NCI-H526 treated with DMSO at 0.1 percent for 48 hours (cell line): ENCODE measurements around the gene CFAP300.

ENCODE experiments used
- DNase-seq: peaks from one replicate; lab custom pipeline; 2025; lab: John Stamatoyannopoulos, UW

The CFAP300 gene

DNA sequence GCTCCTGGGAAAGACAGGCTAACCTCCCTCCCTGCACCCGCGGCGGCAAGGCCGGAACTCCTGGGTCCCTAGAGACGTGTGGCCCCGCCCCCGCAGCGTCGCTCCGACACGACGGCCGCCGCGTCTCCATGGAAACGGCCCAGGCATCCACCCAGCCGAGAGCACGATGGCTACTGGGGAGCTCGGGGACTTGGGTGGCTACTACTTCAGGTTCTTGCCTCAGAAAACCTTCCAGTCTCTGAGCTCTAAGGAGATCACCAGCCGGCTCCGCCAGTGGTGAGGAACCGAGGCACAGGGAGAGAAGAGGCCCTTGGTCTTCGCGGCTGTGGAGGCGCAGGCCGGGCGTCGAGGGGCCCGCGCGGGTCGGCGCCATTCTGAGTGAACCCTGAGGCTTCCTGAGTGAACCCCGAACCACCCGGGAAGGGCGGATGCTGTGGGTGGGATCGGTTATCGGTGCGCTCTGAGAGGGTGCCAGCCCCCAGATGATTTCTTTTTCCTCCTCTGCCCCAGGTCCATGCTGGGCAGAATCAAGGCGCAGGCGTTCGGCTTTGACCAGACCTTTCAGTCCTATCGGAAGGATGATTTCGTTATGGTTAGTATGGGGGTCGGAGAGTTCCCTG is at the start of gene CFAP300:
Gene CFAP300, plus strand, starts transcription at position 133 of the 620 bp plus-strand sequence. Its CDS starts 34 bp downstream, at position 167.
- DNase-seq = peak; percentile 91

- no peak for DNase-seq
Observed at GRCh38 chr11:102001657-102002338, 45.4 kb upstream of the CFAP300 start.

- DNase-seq = no peak
Observed at GRCh38 chr11:102004220-102004619, 43.0 kb upstream of the CFAP300 start.

GRCh38 chr11:102005306-102005705 is 41.9 kb upstream of the CFAP300 start:
- DNase-seq = no peak

- DNase-seq = no peak
Observed at GRCh38 chr11:102006835-102007566, 40.2 kb upstream of the CFAP300 start.

- DNase-seq = peak; percentile 96
Observed at GRCh38 chr11:102007567-102008437, 39.4 kb upstream of the CFAP300 start.

- DNase-seq = no peak
Observed at GRCh38 chr11:102010776-102011494, 36.3 kb upstream of the CFAP300 start.

DNA sequence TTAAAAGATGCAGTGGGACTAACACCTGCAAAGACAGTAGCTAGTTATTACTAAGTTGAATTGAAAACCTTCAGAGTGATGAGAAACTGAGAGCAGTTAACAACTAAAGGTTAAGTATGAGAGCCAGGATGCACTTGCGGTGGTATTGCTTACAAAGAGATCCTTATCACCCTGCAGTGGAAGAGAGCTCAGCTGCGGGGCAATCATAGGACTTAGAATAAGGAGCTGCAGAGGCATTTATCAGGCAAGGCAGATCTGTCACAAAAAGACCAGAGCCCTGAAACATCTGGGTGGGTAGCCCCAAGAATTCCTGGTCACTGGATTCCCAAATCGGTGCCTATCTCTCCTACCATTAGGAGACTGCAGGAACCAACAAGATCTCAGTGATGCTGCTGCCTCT is 34.3 kb upstream of the CFAP300 start:
- DNase-seq = no peak

DNA sequence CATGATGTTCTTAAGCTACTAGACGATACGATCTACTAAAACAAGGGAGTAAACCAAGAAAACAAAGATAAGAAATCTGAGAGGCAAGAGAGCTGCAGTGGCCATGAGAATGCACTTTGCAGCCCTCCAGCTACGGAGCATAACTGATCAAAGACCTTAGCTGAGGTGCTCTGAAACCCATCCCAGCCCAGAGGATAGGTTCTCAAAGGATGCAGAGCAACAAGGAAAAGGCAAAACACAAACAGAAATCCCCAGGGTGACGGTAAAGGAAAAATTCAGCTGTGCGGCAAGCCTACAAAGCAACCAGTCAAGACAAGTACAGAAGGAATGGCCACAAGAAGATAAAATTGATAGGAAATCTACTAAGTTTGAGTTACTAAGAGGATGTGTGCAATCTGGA is 32.5 kb upstream of the CFAP300 start:
- no peak for DNase-seq

GRCh38 chr11:102017026-102017425 is 30.2 kb upstream of the CFAP300 start:
- no peak for DNase-seq

DNA sequence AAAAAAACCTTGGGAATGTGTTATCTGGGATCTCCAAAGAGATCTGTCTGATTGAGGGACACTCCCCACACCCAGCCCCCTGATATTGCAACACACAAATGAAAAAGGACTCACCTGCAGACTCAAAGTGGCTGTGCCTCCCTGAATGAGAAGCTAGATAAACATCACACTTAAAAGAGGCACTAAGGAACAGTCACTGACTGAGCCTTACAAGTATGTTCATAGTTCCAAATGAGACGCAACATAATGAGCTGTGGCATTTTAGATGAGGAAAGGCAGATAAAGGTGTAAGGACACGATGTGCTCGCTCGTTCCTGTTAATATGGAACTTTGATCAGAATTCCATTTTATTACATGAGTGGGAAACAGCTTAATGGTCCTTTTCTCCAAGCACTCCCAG is 21.0 kb upstream of the CFAP300 start:
- DNase-seq = no peak

DNA sequence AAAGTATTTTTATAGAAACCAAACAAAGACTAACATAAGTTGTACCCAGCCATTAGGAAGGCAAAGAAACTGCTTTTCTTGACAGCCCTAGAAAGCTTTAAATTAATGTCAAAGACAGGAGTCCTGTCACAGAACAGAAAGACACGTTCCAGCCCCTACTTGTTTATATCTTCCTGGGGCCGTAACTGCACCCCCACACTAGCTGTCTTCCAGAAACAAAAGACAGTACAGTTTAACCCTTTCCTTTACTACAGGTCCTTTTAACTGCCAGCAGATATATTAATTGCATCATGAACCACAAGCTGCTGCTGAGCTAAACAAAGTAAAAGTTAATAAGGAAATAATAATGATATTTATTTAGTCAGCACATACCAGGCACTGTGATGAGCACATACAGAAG is 20.3 kb upstream of the CFAP300 start:
- DNase-seq = no peak

DNA sequence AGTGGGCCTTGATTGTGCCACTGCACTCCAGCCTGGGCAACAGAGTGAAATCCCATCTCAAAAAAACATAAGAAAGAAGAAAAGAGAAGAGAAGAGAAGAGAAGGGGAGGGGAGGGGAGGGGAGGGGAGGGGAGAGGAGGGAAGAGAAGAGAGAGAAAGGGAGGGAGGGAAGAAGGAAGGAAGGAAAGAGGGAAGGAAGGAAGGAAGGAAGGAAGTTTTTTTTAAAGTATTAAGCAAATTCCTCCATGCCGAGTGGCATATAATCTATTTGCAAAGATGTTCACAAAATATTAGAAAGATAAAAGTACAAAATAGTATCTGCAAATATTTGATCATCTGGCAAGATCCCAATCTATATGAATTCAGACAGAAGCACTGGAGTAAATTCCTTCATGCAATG is 10.5 kb upstream of the CFAP300 start:
- DNase-seq = no peak

- no peak for DNase-seq
Observed at GRCh38 chr11:102046841-102047240, 396 bp upstream of the CFAP300 start.

DNA sequence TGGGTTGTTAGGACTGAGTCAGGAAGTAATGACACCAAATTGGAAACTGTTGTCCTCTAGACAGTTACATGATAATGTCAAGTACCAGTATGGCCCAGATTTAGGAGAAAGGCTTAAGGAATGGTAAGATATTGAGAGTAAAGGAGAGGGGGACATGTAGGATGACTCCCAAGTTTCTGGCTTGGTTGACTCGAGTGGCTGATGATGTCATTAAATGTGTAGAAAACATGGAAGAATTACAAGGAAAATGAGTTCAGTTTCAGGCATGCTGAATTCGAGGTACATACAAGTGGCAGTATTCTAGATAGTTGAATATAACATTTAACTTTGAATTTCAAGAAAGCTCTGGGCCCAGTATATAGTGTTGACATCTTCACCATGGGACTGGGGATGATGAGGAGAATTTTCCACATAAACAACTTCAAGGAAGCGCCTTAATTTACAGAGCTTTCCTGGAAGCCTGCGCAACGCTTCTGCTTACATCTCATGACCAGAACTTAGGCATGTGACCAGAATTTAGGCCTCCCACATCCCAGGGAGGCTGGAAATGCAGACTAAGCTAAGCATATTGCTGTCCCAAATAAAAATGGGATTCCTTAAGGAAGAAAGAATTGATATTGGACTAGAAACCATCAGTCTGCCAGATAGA is 3.8 kb downstream of the CFAP300 start:
- no peak for DNase-seq

DNA sequence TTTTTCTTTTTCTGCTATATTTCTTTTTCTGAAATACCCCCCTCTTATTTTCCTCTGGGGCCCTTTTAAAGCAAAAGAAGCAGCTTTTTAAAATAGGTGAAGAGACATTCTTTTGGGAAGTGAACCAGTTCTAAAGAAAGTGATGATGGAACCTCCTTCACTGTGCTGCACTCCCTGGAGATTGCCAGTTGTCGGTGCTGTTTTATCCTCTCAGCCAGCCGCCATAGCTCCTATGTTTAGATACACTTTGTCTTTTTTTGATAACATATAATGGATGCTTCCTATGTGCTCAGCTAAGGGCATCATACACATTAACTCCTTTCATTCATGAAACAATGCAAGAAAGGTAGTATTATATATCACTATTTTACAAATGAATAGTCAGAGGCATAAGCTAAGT is 14.0 kb downstream of the CFAP300 start:
- no peak for DNase-seq

DNA sequence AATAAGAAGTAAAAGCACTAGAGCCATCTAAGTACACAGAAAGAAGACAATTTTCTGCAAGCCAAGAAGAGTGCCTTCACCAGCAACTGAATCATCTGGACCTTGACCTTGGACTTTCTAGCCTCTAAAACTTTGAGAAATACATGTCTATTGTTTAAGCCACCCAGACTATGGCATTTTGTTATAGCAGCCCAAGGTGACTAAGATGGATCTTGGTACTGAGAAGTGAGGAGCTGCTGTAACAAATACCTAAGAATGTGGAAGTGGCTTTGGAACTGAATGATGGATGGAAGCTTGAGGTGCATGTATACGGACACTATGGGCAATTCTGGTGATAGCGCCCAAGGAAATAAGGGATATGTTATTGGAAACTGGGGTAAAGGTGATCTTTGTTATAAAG is 14.9 kb downstream of the CFAP300 start:
- DNase-seq = no peak

- no peak for DNase-seq
Observed at GRCh38 chr11:102064316-102064715, 17.1 kb downstream of the CFAP300 start.

- DNase-seq = no peak
Observed at GRCh38 chr11:102070766-102071165, 23.5 kb downstream of the CFAP300 start.

GRCh38 chr11:102071497-102072472 is 24.5 kb downstream of the CFAP300 start:
- no peak for DNase-seq
